Cardiac muscle cell (in vitro differentiated cells and primary cell): Measurements from ENCODE around the gene TBCD. TPM values are rescaled to one million over a fixed set of nuclear protein-coding genes. Genes with fewer than 3 reads are reported as not detected.

ENCODE experiments used
- DNase-seq, 2 donors: peaks; one replicate each; pipeline versions ENCODE4 v3.0.0 to v3.0.0-alpha.2; 2010 to 2017; ENCODE audit warnings: low read depth in 1 of 2, low spot score in 1 of 2
- H3K27ac ChIP-seq: fragments of 200-600 bp; sonication (generic); 2 replicates; pipeline ENCODE4 v1.5.1; 2016
- H3K27me3 ChIP-seq: fragments of 200-600 bp; sonication (generic); 2 replicates; pipeline ENCODE4 v1.6.0; 2016; ENCODE audit warnings: control low read depth
- H3K36me3 ChIP-seq: fragments of 200-600 bp; sonication (generic); 2 replicates; pipeline ENCODE4 v1.5.1; 2016; ENCODE audit warnings: control low read depth
- H3K4me1 ChIP-seq: fragments of 200-600 bp; sonication (generic); 2 replicates; pipeline ENCODE4 v1.8.1; 2017; ENCODE audit warnings: low read depth, mild to moderate bottlenecking, mixed run types
- H3K4me3 ChIP-seq: fragments of 200-600 bp; sonication (generic); 2 replicates; pipeline ENCODE4 v1.5.1; 2016; ENCODE audit warnings: mild to moderate bottlenecking
- H3K9me3 ChIP-seq: fragments of 200-600 bp; sonication (generic); 2 replicates; pipeline ENCODE4 v1.5.1; 2017; ENCODE audit warnings: low read depth, mild to moderate bottlenecking, control low read depth
- polyA plus RNA-seq: library from polyadenylated mRNA; unstranded; fragments of >200 nt; fragmentation: Nextera tagmentation; extraction: Ambion mirVana; gene quantifications from 2 replicates; pipeline ENCODE4 v1.2.1, GENCODE V29; 2016
- total RNA-seq: library from RNA; depleted of rRNA; stranded (reverse); fragments of >200 nt; gene quantifications from 2 replicates; pipeline ENCODE4 v1.2.3, GENCODE V29; 2016
- TF ChIP-seq, protein P1 (sequence below): IDR thresholded peaks from 2 replicates; pipeline ENCODE4 v1.5.1; 2012; ENCODE audit warnings: low read depth, mild to moderate bottlenecking, low read length

Gene TBCD
- total and polyA plus RNA-seq, 2 experiments from 2014 or later: 55.7 to 66.0 TPM

DNA sequence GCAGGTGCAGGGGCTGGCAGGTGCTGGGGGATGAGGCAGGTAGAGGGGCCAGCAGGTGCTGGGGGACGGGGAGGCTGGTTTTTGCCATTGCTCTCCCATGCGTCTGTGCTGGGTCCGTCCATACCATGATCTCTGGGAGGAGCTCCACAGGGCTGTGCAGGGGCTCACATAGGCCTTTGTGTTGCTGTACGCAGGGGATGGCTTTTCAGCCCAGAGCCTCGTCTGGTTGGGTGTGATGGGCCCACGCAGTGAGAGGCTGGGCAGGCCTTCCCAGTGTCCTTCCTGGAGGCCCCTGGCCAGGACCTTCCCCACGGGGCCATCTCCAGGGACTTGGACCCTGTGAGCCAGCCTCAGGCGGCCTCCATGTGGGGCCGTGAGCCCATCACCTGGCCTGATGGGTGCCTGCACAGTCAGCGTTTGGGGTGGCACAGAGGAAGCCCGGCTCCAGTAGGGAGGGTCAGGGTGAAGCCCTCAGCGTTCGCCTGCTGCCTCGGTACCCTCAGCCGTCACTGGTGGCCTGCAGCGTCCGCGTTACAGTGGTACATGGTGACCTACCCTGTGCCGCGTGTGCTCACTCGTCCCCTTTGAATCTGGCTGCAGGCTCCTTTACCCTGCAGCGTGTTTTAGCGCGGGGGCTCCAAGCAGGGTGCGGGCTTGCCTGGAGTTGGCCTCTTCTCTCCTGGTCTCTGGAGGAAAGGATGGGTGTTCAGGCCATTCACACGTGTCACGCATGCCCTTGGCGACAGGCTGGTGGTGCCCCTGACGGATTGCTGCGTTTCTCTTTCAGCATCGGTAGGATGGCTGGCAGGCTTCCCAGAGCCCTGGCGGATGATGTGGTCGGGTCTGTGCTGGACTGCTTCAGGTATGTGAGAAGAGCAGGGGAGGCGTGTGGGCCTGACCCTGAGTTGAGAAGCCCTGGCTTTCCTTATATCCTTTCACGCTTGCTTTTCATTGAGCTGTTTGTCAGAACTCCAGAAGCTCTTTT, 57.3 kb downstream of the TBCD start:
- Histone ChIP-seq H3K36me3 (no peaks in the 10 kb centered on the region), H3K27ac (peak overlapping the region; percentile 69), H3K4me3 (no peak overlapping the region), H3K9me3 (no peaks in the 10 kb centered on the region), H3K27me3 (no peaks in the 10 kb centered on the region), H3K4me1 (peaks cover 27% of the 10 kb centered on the region)
- TF ChIP-seq, protein P1, sequence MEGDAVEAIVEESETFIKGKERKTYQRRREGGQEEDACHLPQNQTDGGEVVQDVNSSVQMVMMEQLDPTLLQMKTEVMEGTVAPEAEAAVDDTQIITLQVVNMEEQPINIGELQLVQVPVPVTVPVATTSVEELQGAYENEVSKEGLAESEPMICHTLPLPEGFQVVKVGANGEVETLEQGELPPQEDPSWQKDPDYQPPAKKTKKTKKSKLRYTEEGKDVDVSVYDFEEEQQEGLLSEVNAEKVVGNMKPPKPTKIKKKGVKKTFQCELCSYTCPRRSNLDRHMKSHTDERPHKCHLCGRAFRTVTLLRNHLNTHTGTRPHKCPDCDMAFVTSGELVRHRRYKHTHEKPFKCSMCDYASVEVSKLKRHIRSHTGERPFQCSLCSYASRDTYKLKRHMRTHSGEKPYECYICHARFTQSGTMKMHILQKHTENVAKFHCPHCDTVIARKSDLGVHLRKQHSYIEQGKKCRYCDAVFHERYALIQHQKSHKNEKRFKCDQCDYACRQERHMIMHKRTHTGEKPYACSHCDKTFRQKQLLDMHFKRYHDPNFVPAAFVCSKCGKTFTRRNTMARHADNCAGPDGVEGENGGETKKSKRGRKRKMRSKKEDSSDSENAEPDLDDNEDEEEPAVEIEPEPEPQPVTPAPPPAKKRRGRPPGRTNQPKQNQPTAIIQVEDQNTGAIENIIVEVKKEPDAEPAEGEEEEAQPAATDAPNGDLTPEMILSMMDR: no peak
- peak in 1 of 2 donors; percentile 31 for DNase-seq

GRCh38 chr17:82810644-82811430, 59.0 kb downstream of the TBCD start:
- TF ChIP-seq, protein P1: no peak
- peak in 1 of 2 donors; percentile 69 for DNase-seq
- peaks cover under 1% of the 10 kb centered on the region for H3K36me3 ChIP-seq
- H3K27ac ChIP-seq: peak overlapping the region; percentile 69
- H3K9me3 ChIP-seq: no peaks in the 10 kb centered on the region
- no peaks in the 10 kb centered on the region for H3K27me3 ChIP-seq
- H3K4me1 ChIP-seq: peaks cover 27% of the 10 kb centered on the region
- no peak overlapping the region for H3K4me3 ChIP-seq

- H3K36me3 ChIP-seq: peaks cover 4% of the 10 kb centered on the region
These were observed 60.2 kb downstream of the TBCD start for GRCh38 chr17:82812058-82812457.

GRCh38 chr17:82812601-82813000, 60.7 kb downstream of the TBCD start:
- H3K9me3 ChIP-seq: no peaks in the 10 kb centered on the region
- DNase-seq: no peak
- no peak overlapping the region for H3K4me3 ChIP-seq
- TF ChIP-seq, protein P1: no peak
- H3K27me3 ChIP-seq: no peaks in the 10 kb centered on the region
- H3K27ac ChIP-seq: no peak overlapping the region
- peaks cover 17% of the 10 kb centered on the region for H3K4me1 ChIP-seq
- H3K36me3 ChIP-seq: peaks cover 4% of the 10 kb centered on the region

More at GRCh38 chr17:82812058-82812457, 60.2 kb downstream of the TBCD start:
- H3K9me3 ChIP-seq: no peaks in the 10 kb centered on the region
- TF ChIP-seq, protein P1: no peak
- no peak overlapping the region for H3K27ac ChIP-seq
- no peak overlapping the region for H3K4me3 ChIP-seq
- DNase-seq: no peak
- no peaks in the 10 kb centered on the region for H3K27me3 ChIP-seq
- H3K4me1 ChIP-seq: peaks cover 21% of the 10 kb centered on the region

- no peaks in the 10 kb centered on the region for H3K27me3 ChIP-seq
- no peak overlapping the region for H3K27ac ChIP-seq
- H3K4me1 ChIP-seq: peaks cover 17% of the 10 kb centered on the region
- H3K36me3 ChIP-seq: peaks cover 4% of the 10 kb centered on the region
- TF ChIP-seq, protein P1: no peak
- no peaks in the 10 kb centered on the region for H3K9me3 ChIP-seq
- no peak for DNase-seq
- H3K4me3 ChIP-seq: no peak overlapping the region
These were observed 61.6 kb downstream of the TBCD start for GRCh38 chr17:82813299-82814051.
